Endothelial cell of umbilical vein (primary cell): ENCODE measurements around the gene DTX4. TPM values are rescaled to one million over a fixed set of nuclear protein-coding genes. Genes with fewer than 3 reads are reported as not detected.

Source experiments
- BruUV-seq: library from RNA; stranded (reverse); fragments of 400-500 nt; replicated peaks from 2 replicates; lab custom pipeline; 2021; lab: Mats Ljungman, UMichigan
- CTCF ChIA-PET: fragments of 300-600, 350-600 bp; sonication (Branson Sonifier 250); formaldehyde crosslinking; loops from one replicate; lab custom pipeline; 2021; ENCODE audit warnings: antibody characterized with exemption, inconsistent platforms; lab: Charles Lee
- POLR2A ChIA-PET: fragments of 300-600, 350-600 bp; sonication (Branson Sonifier 250); formaldehyde crosslinking; loops from one replicate; lab custom pipeline; 2021; ENCODE audit warnings: antibody characterized with exemption, inconsistent platforms; lab: Charles Lee
- DNase-seq: peaks from one replicate; pipeline ENCODE4 v3.0.0-alpha.2; 2011; ENCODE audit warnings: low read depth, low spot score
- FAIRE-seq: peaks from 2 replicates; lab custom pipeline; 2011; peaks lifted over from hg19 to GRCh38; lab: Jason Lieb, UNC
- H2AFZ ChIP-seq: 2 replicates; pipeline ENCODE4 v1.6.0; 2012; ENCODE audit warnings: low read depth, low read length, control low read depth, inconsistent platforms
- H3K27ac ChIP-seq: 2 replicates; pipeline ENCODE4 v1.5.1; 2011; ENCODE audit warnings: low read depth, mild to moderate bottlenecking, control low read depth, low read length, moderate library complexity; ENCODE audit not compliant: insufficient read depth
- H3K27me3 ChIP-seq, 2 experiments: 2 replicates each; pipeline versions ENCODE4 v1.6.0 to v1.6.1; 2011; ENCODE audit warnings: low read length in 2 of 2, mixed read lengths in 1 of 2; ENCODE audit not compliant: control insufficient read depth in 2 of 2, insufficient read depth in 2 of 2
- H3K36me3 ChIP-seq, 2 experiments: 2 replicates in 1 of 2; 3 replicates in 1 of 2; pipeline ENCODE4 v1.5.1; 2011; ENCODE audit warnings: low read length in 2 of 2, mild to moderate bottlenecking in 1 of 2, moderate library complexity in 1 of 2; ENCODE audit not compliant: control insufficient read depth in 2 of 2, insufficient read depth in 2 of 2; ENCODE audit errors: extremely low read depth in 1 of 2
- H3K4me1 ChIP-seq: 3 replicates; pipeline ENCODE4 v1.5.1; 2011; ENCODE audit warnings: mild to moderate bottlenecking, low read length; ENCODE audit not compliant: control insufficient read depth, insufficient read depth; ENCODE audit errors: extremely low read depth
- H3K4me2 ChIP-seq: 2 replicates; pipeline ENCODE4 v1.6.1; 2011; ENCODE audit warnings: low read length, control low read depth, mixed read lengths; ENCODE audit not compliant: insufficient read depth
- H3K4me3 ChIP-seq, 3 experiments: fragments of 200-600 bp in 1 of 3; sonication (generic), shearing (Covaris generic) in 1 of 3; replicated peaks in 1 of 3; 2 replicates each; pipeline ENCODE4 v1.5.1; 2011 to 2016; ENCODE audit warnings: control low read depth in 3 of 3, low read length in 3 of 3, mild to moderate bottlenecking in 2 of 3, inconsistent platforms in 1 of 3, low read depth in 1 of 3, moderate library complexity in 1 of 3; ENCODE audit not compliant: insufficient read depth in 1 of 3
- H3K79me2 ChIP-seq: 2 replicates; pipeline ENCODE4 v1.6.0; 2012; ENCODE audit warnings: low read length, inconsistent platforms; ENCODE audit not compliant: control insufficient read depth, insufficient read depth
- H3K9ac ChIP-seq: replicated peaks from 2 replicates; pipeline ENCODE3; 2011; ENCODE audit warnings: low read length, control low read depth; ENCODE audit not compliant: insufficient read depth; ENCODE audit errors: extremely low read depth
- H3K9me1 ChIP-seq: replicated peaks from 3 replicates; pipeline ENCODE4 v1.6.0; 2011; ENCODE audit warnings: mild to moderate bottlenecking, low read length; ENCODE audit not compliant: control insufficient read depth, insufficient read depth; ENCODE audit errors: extremely low read depth
- H3K9me3 ChIP-seq: replicated peaks from 2 replicates; pipeline ENCODE4 v1.5.1; 2012; ENCODE audit warnings: low read length, inconsistent platforms; ENCODE audit not compliant: control insufficient read depth, insufficient read depth
- H4K20me1 ChIP-seq: replicated peaks from 2 replicates; pipeline ENCODE3; 2011; ENCODE audit warnings: mild to moderate bottlenecking, low read length; ENCODE audit not compliant: control insufficient read depth, insufficient read depth; ENCODE audit errors: extremely low read depth
- CTCF ChIP-seq, 2 donors: IDR thresholded peaks; 1 replicate in 1 of 2; 2 replicates in 1 of 2; pipeline ENCODE4 v1.5.1; 2011; ENCODE audit warnings: low read length in 2 of 2, mild to moderate bottlenecking in 2 of 2, moderate library complexity in 2 of 2, control low read depth in 1 of 2, inconsistent platforms in 1 of 2, low read depth in 1 of 2; ENCODE audit not compliant: insufficient read depth in 1 of 2; ENCODE audit errors: extremely low read depth in 1 of 2
- EZH2 ChIP-seq: IDR thresholded peaks from 2 replicates; pipeline ENCODE4 v1.6.1; 2012; ENCODE audit warnings: borderline replicate concordance, low read depth, mild to moderate bottlenecking, moderate library complexity, low read length, inconsistent platforms; ENCODE audit not compliant: severe bottlenecking
- FOS ChIP-seq: IDR thresholded peaks from 2 replicates; pipeline ENCODE4 v1.6.1; 2011; ENCODE audit warnings: mild to moderate bottlenecking, low read length, moderate library complexity, borderline replicate concordance; ENCODE audit not compliant: insufficient read depth
- GATA2 ChIP-seq: IDR thresholded peaks from 2 replicates; pipeline ENCODE4 v1.7.0; 2011; ENCODE audit warnings: low read depth, mild to moderate bottlenecking, moderate library complexity, mixed read lengths, low read length; ENCODE audit not compliant: insufficient read length, insufficient read depth
- JUN ChIP-seq: IDR thresholded peaks from 2 replicates; pipeline ENCODE4 v1.6.1; 2011; ENCODE audit warnings: borderline replicate concordance, low read depth; ENCODE audit not compliant: insufficient read length, insufficient read depth
- MAX ChIP-seq: IDR thresholded peaks from 2 replicates; pipeline ENCODE4 v1.6.1; 2011; ENCODE audit not compliant: insufficient read depth, insufficient read length
- MYC ChIP-seq: IDR thresholded peaks from one replicate; pipeline ENCODE4 v1.6.1; 2011; ENCODE audit warnings: mild to moderate bottlenecking, low read depth, low read length
- POLR2A ChIP-seq: IDR thresholded peaks from 2 replicates; pipeline ENCODE4 v1.6.1; 2012; ENCODE audit warnings: low read depth, mild to moderate bottlenecking, control low read depth, low read length
- POLR2AphosphoS5 ChIP-seq: IDR thresholded peaks from 2 replicates; pipeline ENCODE4 v1.6.1; 2012; ENCODE audit warnings: low read depth, mild to moderate bottlenecking, control low read depth, low read length, moderate library complexity; ENCODE audit not compliant: insufficient read depth
- dilution Hi-C: fragments of 300-500 bp; cut with MboI; formaldehyde crosslinking; loops from one replicate; pipeline ENCODE4 v1.15.0; 2019; ENCODE audit warnings: low sequenced_read_pairs; ENCODE audit not compliant: extremely low pct_ligation_motif_present
- intact Hi-C: fragments of 100-400 bp; cut with micrococcal nuclease; formaldehyde crosslinking; loops from one replicate; pipeline ENCODE4 v1.10.0; 2022
- polyA plus RNA-seq, 4 experiments: library from polyadenylated mRNA; depleted of rRNA in 3 of 4; stranded (reverse) in 3 of 4; unstranded in 1 of 4; fragments of >200 nt; gene quantifications; 2 replicates each; pipeline versions ENCODE4 v1.2.1 to v1.2.3, GENCODE V29; 2011 to 2012; ENCODE audit warnings: missing spikeins in 1 of 4
- total RNA-seq: library from RNA; stranded (reverse); gene quantifications from 2 replicates; pipeline ENCODE4 v1.2.3, GENCODE V29; 2021

Gene DTX4
- total and polyA plus RNA-seq, 2 donors (not counting 3 experiments of a cell fraction or from before 2014, with no cell fraction given), result 0.08 to 0.91 TPM

- H3K27me3 ChIP-seq, result no peaks in the 10 kb centered on the region
- H3K4me3 ChIP-seq, result no peak overlapping the region
- H2AFZ ChIP-seq, result no peak overlapping the region
- no peak overlapping the region for H3K9ac ChIP-seq
- no peak for TF ChIP-seq EZH2
- TF ChIP-seq MYC, result no peak
- no peak for TF ChIP-seq MAX
- TF ChIP-seq GATA2, result no peak
- no peak for TF ChIP-seq JUN
- no peak for TF ChIP-seq POLR2AphosphoS5
- no peak for TF ChIP-seq POLR2A
- TF ChIP-seq CTCF (IDR thresholded peaks at IDR 0.05; ENCODE audit: extremely low read depth in 1 of 2, insufficient read depth in 1 of 2, low read depth in 1 of 2, low read length in 2 of 2), result no peak
- no peak for TF ChIP-seq FOS
- no peak for FAIRE-seq
- dilution Hi-C loops, result no loop called here
- H3K9me1 ChIP-seq, result no peaks in the 10 kb centered on the region
- intact Hi-C loops, result no loop called here
- no peaks in the 10 kb centered on the region for H3K9me3 ChIP-seq
- ChIA-PET CTCF (interaction anchor here (1.0 to 1.3 kb wide), 2 partner anchors 47 to 61 kb away, joined by 3 to 4 read pairs; partner anchors contain the start of gene DTX4), POLR2A (no interaction called here)
- H3K27ac ChIP-seq, result no peak overlapping the region
- DNase-seq, result no peak
- no TSS peak for BruUV-seq
- no peaks in the 10 kb centered on the region for H3K4me1 ChIP-seq
- no peak overlapping the region for H3K4me2 ChIP-seq
- H3K36me3 ChIP-seq, result no peaks in the 10 kb centered on the region
- H4K20me1 ChIP-seq, result no peaks in the 10 kb centered on the region
- H3K79me2 ChIP-seq, result no peaks in the 10 kb centered on the region
Observed at GRCh38 chr11:59218893-59219292, 47.0 kb downstream of the DTX4 start.
